Colonic mucosa (tissue), 4 donors: ENCODE measurements around the gene TNFAIP3. TPM values are rescaled to one million over a fixed set of nuclear protein-coding genes. Genes with fewer than 3 reads are reported as not detected.
"Not testable (repeated sequence)": the region's sequence is repeated elsewhere in the genome, so short reads cannot be mapped to it uniquely, and the experiment has no call there.

Source experiments
- DNase-seq: peaks from one replicate; pipeline ENCODE4 v3.0.0-alpha.2; 2020
- H3K27ac ChIP-seq: fragments of 200-600 bp; one replicate; pipeline ENCODE4 v1.8.0; 2021
- H3K27me3 ChIP-seq: fragments of 200-600 bp; one replicate; pipeline ENCODE4 v1.8.0; 2021
- H3K36me3 ChIP-seq: fragments of 200-600 bp; one replicate; pipeline ENCODE4 v1.8.0; 2021
- H3K4me1 ChIP-seq: fragments of 200-600 bp; one replicate; pipeline ENCODE4 v1.8.0; 2021; ENCODE audit warnings: mild to moderate bottlenecking
- H3K4me3 ChIP-seq: fragments of 200-600 bp; one replicate; pipeline ENCODE4 v1.8.0; 2021
- H3K9ac ChIP-seq, 2 donors: one replicate each; pipeline ENCODE4 v1.7.0; 2013; ENCODE audit warnings: control low read depth in 2 of 2, low read depth in 2 of 2, low read length in 2 of 2
- H3K9me3 ChIP-seq: fragments of 200-600 bp; one replicate; pipeline ENCODE4 v1.8.0; 2021
- intact Hi-C: fragments of 100-400 bp; cut with DNase I; formaldehyde crosslinking; loops from one replicate; pipeline ENCODE4 v1.14.1; 2022
- total RNA-seq, 2 donors: library from RNA; stranded (reverse); fragmentation: NEBNext Ultra II Directional in 1 of 2; extraction: Animal tissue kit (Norgen Biotek cat#: 25700) in 1 of 2; gene quantifications; one replicate each; pipeline ENCODE4 v1.2.1, GENCODE V29; 2021
- TF ChIP-seq, protein P1 (sequence below): fragments of 200-600 bp; IDR thresholded peaks from one replicate; pipeline ENCODE4 v1.8.0; 2022; ENCODE audit warnings: antibody characterized with exemption, mild to moderate bottlenecking
- donor health status: healthy.
- donor health status: DM: no; HTN: no; CAD: no.
- donor health status: DM: no; HTN: no; CAD: no.

Gene TNFAIP3
- total RNA-seq, 2 donors from 2014 or later: 18.1 to 46.3 TPM

DNA sequence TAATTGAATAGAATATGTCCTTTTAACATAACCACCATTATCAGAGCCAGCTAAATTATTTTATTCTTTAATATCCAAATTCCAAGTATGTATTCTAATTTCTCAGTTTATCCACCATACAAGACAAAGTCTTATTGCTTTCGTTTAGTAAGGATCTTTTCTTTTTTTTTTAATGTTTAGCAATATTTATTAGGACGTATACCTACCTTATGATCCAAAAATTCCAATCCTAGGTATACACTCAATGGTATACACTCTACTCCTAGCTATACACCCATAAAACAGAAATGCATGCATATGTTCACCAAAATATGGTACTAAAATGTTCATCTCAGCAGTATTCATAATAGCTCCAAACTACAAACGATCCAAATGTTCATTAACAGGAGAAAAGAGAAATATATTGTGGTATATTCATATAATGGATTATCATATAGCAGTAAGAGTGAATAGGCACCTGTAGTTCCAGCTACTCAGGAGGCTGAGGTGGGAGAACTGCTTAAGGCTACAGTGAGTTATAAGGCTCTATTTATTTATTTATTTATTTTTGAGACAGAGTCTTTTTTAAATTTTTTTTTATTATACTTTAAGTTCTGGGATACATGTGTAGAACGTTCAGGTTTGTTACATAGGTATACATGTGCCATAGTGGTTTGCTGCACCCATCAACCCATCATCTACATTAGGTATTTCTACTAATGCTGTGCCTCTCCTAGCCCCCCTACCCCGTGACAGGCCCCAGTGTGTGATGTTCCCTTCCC is 17.3 kb downstream of the TNFAIP3 start:
- TF ChIP-seq, protein P1, sequence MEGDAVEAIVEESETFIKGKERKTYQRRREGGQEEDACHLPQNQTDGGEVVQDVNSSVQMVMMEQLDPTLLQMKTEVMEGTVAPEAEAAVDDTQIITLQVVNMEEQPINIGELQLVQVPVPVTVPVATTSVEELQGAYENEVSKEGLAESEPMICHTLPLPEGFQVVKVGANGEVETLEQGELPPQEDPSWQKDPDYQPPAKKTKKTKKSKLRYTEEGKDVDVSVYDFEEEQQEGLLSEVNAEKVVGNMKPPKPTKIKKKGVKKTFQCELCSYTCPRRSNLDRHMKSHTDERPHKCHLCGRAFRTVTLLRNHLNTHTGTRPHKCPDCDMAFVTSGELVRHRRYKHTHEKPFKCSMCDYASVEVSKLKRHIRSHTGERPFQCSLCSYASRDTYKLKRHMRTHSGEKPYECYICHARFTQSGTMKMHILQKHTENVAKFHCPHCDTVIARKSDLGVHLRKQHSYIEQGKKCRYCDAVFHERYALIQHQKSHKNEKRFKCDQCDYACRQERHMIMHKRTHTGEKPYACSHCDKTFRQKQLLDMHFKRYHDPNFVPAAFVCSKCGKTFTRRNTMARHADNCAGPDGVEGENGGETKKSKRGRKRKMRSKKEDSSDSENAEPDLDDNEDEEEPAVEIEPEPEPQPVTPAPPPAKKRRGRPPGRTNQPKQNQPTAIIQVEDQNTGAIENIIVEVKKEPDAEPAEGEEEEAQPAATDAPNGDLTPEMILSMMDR: no peak
- no peak overlapping the region for H3K9ac ChIP-seq
- no peak overlapping the region for H3K27ac ChIP-seq
- no peak for DNase-seq
- H3K27me3 ChIP-seq: no peaks in the 10 kb centered on the region
- H3K4me3 ChIP-seq: no peak overlapping the region
- no peaks in the 10 kb centered on the region for H3K4me1 ChIP-seq
- H3K36me3 ChIP-seq: peaks cover 18% of the 10 kb centered on the region
- intact Hi-C loops: no loop called here
- no peaks in the 10 kb centered on the region for H3K9me3 ChIP-seq

DNA sequence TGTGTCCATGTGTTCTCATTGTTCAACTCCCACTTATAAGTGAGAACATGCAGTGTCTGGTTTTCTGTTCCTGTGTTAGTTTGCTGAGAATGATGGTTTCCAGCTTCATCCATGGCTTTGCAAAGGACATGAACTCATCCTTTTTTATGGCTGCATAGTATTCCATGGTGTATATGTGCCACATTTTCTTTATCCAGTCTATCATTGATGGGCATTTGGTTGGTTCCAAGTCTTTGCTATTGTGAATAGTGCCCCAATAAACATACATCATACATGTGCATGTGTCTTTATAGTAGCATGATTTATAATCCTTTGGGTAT is 17.8 kb downstream of the TNFAIP3 start:
- H3K27me3 ChIP-seq, H3K27ac ChIP-seq, DNase-seq, intact Hi-C loops, H3K4me1 ChIP-seq, H3K9me3 ChIP-seq, H3K9ac ChIP-seq, H3K4me3 ChIP-seq: not testable (repeated sequence)
- peaks cover 16% of the 10 kb centered on the region for H3K36me3 ChIP-seq

DNA sequence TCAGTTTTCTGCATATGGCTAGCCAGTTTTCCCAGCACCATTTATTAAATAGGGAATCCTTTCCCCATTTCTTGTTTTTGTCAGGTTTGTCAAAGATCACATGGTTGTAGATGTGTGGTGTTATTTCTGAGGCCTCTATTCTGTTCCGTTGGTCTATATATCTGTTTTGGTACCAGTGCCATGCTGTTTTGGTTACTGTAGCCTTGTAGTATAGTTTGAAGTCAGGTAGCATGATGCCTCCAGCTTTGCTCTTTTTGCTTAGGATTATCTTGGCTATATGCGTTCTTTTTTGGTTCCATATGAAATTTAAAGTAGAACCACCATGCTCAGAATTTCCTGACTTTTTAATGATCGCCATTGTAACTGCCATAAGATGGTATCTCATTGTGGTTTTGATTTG is 19.2 kb downstream of the TNFAIP3 start:
- DNase-seq, H3K9me3 ChIP-seq, H3K36me3 ChIP-seq, H3K4me1 ChIP-seq, intact Hi-C loops, H3K27me3 ChIP-seq, H3K4me3 ChIP-seq, H3K9ac ChIP-seq, H3K27ac ChIP-seq: not testable (repeated sequence)

DNA sequence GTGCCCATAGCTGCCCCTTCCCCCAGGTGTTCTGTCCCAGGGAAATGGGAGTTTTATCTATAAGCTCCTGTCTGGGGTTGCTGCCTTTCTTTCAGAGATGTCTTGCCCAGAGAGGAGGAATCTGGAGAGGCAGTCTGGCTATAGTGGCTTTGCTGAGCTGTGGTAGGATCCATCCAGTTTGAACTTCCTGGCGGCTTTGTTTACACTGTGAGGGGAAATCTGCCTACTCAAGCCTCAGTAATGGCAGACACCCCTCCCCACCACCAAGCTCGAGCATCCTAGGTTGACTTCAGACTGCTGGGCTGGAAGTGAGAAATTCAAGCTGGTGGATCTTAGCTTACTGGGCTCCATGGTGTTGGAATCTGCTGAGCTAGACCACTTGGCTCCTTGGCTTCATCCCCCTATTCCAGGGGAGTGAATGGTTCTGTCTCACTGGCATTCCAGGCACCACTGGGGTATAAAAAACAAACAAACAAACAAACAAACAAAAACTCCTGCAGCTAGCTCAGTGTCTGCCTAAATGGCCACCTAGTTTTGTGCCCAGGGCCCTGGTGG is 24.0 kb downstream of the TNFAIP3 start:
- no peaks in the 10 kb centered on the region for H3K36me3 ChIP-seq
- no peaks in the 10 kb centered on the region for H3K4me1 ChIP-seq
- no peak overlapping the region for H3K9ac ChIP-seq
- no peak overlapping the region for H3K27ac ChIP-seq
- H3K9me3 ChIP-seq: no peaks in the 10 kb centered on the region
- H3K4me3 ChIP-seq: no peak overlapping the region
- intact Hi-C loops: no loop called here
- TF ChIP-seq, protein P1: no peak
- no peaks in the 10 kb centered on the region for H3K27me3 ChIP-seq
- no peak for DNase-seq

DNA sequence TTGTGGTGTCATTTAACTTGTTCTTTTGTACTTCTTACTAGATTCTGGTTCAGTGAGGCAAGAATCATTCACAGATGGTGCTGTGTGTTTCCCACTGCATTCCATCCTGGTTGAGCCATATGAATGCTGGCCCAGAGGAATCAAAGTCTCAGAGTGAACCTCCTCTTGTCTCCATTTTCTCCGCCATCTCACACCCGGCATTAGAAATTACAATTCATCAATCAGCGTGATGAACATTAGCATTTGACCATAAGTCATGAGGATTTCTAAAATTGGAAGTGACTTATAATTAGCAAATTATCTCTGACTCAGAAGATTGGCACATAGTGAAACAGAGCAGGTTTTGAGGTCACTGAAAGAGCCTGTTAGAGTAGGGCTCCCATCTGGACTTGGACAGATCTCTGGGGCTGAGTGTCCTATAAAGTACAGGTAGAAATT is 25.2 kb downstream of the TNFAIP3 start:
- Histone ChIP-seq H3K9ac (no peak overlapping the region), H3K9me3 (no peaks in the 10 kb centered on the region), H3K4me3 (no peak overlapping the region), H3K27ac (no peak overlapping the region), H3K27me3 (no peaks in the 10 kb centered on the region), H3K36me3 (no peaks in the 10 kb centered on the region), H3K4me1 (no peaks in the 10 kb centered on the region)
- intact Hi-C loops: no loop called here
- no peak for DNase-seq
- TF ChIP-seq, protein P1: no peak

DNA sequence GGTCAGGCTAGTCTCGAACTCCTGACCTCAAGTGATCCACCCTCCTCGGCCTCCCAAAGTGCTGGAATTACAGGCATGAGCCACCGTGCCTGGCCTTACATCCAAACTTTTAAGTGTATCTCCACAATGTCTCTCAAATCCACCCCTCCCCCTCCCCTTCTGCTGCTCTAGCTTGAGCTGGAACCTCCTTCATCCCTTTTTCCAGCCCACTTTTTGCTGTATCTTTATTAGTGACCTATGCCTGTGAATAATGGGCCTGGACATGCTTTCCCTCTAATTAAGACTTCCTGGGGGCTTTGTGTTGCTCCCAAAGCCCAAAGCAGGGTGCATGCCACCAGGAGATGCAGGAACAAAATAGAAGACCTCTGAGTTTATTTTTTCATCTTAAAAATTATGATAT is 26.1 kb downstream of the TNFAIP3 start:
- intact Hi-C loops: no loop called here
- Histone ChIP-seq H3K4me1 (no peaks in the 10 kb centered on the region), H3K36me3 (no peaks in the 10 kb centered on the region), H3K27me3 (no peaks in the 10 kb centered on the region), H3K27ac (no peak overlapping the region), H3K4me3 (no peak overlapping the region), H3K9ac (no peak overlapping the region), H3K9me3 (no peaks in the 10 kb centered on the region)
- DNase-seq: no peak
- TF ChIP-seq, protein P1: no peak
